HCT116 (cell line): ENCODE measurements around the gene KNDC1. TPM values are rescaled to one million over a fixed set of nuclear protein-coding genes. Genes with fewer than 3 reads are reported as not detected.

Experiments used
- ATAC-seq: fragments of 200-7000 bp; cut with Tn5 transposase; 2 replicates; pipeline ENCODE4 v1.9.1; 2020; ENCODE audit warnings: mild to moderate bottlenecking, moderate library complexity
- BruUV-seq: library from RNA; stranded (reverse); fragments of 400-500 nt; replicated peaks from 2 replicates; lab custom pipeline; 2021; lab: Mats Ljungman, UMichigan
- CTCF ChIA-PET: fragments of 300-600 bp; sonication (Branson Sonifier 250); formaldehyde crosslinking; loops from one replicate; lab custom pipeline; 2021; ENCODE audit warnings: antibody characterized with exemption; lab: Charles Lee
- POLR2A ChIA-PET: fragments of 300-600, 350-600 bp; sonication (Branson Sonifier 250); formaldehyde crosslinking; loops from one replicate; lab custom pipeline; 2021; ENCODE audit warnings: antibody characterized with exemption; lab: Charles Lee
- RAD21 ChIA-PET, 2 experiments: fragments of 300-600 bp; sonication (Branson Sonifier 250); formaldehyde crosslinking; loops; one replicate each; lab custom pipeline; 2023; ENCODE audit warnings: low total read pairs in 2 of 2; ENCODE audit not compliant: uncharacterized antibody in 2 of 2, unreplicated experiment in 2 of 2, low non-redundant PET in 1 of 2; lab: Charles Lee
- DNase-seq: peaks from one replicate; pipeline ENCODE4 v3.0.0-alpha.2; 2010; ENCODE audit warnings: low read depth, low spot score
- H2AFZ ChIP-seq: fragments of 200-600 bp; shearing (Covaris generic), sonication (generic); 2 replicates; pipeline ENCODE4 v1.6.1; 2017; ENCODE audit warnings: low read depth, mixed run types, mixed read lengths, antibody characterized with exemption, low read length; ENCODE audit not compliant: poor library complexity, severe bottlenecking
- H3K27ac ChIP-seq: 2 replicates; pipeline ENCODE4 v1.5.1; 2012; ENCODE audit warnings: low read depth, low read length
- H3K27me3 ChIP-seq: fragments of 200-600 bp; sonication (generic); 2 replicates; pipeline ENCODE4 v1.6.1; 2016; ENCODE audit warnings: mixed run types, low read length, mixed read lengths; ENCODE audit not compliant: insufficient read depth
- H3K36me3 ChIP-seq, 2 experiments: fragments of 200-500 bp in 1 of 2; fragments of 200-600 bp in 1 of 2; sonication (Bioruptor generic) in 1 of 2; sonication (generic) in 1 of 2; 2 replicates each; pipeline versions ENCODE4 v1.5.1 to v1.6.1; 2014 to 2016; ENCODE audit warnings: low read length in 2 of 2, inconsistent platforms in 1 of 2, mixed read lengths in 1 of 2, mixed run types in 1 of 2; ENCODE audit not compliant: insufficient read depth in 2 of 2, control insufficient read depth in 1 of 2
- H3K4me1 ChIP-seq, 2 experiments: fragments of 200-600 bp in 1 of 2; sonication (generic) in 1 of 2; 2 replicates each; pipeline versions ENCODE4 v1.5.1 to v1.6.1; 2012 to 2017; ENCODE audit warnings: low read length in 2 of 2, inconsistent platforms in 1 of 2, mild to moderate bottlenecking in 1 of 2, mixed read lengths in 1 of 2, mixed run types in 1 of 2, moderate library complexity in 1 of 2; ENCODE audit not compliant: insufficient read depth in 2 of 2, control insufficient read depth in 1 of 2
- H3K4me2 ChIP-seq: fragments of 200-600 bp; sonication (generic); 2 replicates; pipeline ENCODE4 v1.6.1; 2017; ENCODE audit warnings: mixed run types, low read length, mixed read lengths
- H3K4me3 ChIP-seq, 2 experiments: fragments of 200-600 bp in 1 of 2; sonication (generic) in 1 of 2; replicated peaks in 1 of 2; 2 replicates each; pipeline ENCODE4 v1.5.1; 2011 to 2016; ENCODE audit warnings: low read length in 2 of 2, control low read depth in 1 of 2, low read depth in 1 of 2, mild to moderate bottlenecking in 1 of 2, mixed read lengths in 1 of 2, mixed run types in 1 of 2
- H3K79me2 ChIP-seq: fragments of 200-600 bp; sonication (generic); 2 replicates; pipeline ENCODE4 v1.6.1; 2017; ENCODE audit warnings: mild to moderate bottlenecking, mixed run types, low read length, moderate library complexity, mixed read lengths; ENCODE audit not compliant: insufficient read depth
- H3K9ac ChIP-seq: fragments of 200-600 bp; sonication (generic); 2 replicates; pipeline ENCODE4 v1.6.1; 2016; ENCODE audit warnings: low read length, mixed read lengths
- H3K9me2 ChIP-seq: fragments of 200-600 bp; sonication (generic), shearing (Covaris generic); 2 replicates; pipeline ENCODE4 v1.6.1; 2017; ENCODE audit warnings: mixed run types, mild to moderate bottlenecking, moderate library complexity; ENCODE audit not compliant: insufficient read depth
- H3K9me3 ChIP-seq, 2 experiments: fragments of 200-500 bp in 1 of 2; fragments of 200-600 bp in 1 of 2; sonication (Bioruptor generic) in 1 of 2; sonication (generic) in 1 of 2; 2 replicates each; pipeline ENCODE4 v1.6.1; 2014 to 2017; ENCODE audit warnings: low read length in 2 of 2, mixed read lengths in 2 of 2, inconsistent platforms in 1 of 2, low read depth in 1 of 2, mild to moderate bottlenecking in 1 of 2, mixed run types in 1 of 2, moderate library complexity in 1 of 2; ENCODE audit not compliant: control insufficient read depth in 1 of 2, insufficient read depth in 1 of 2
- H4K20me1 ChIP-seq: fragments of 200-600 bp; sonication (generic), shearing (Covaris generic); 2 replicates; pipeline ENCODE4 v1.6.1; 2017; ENCODE audit warnings: mixed run types, mild to moderate bottlenecking, moderate library complexity; ENCODE audit not compliant: insufficient read depth
- CEBPB ChIP-seq: IDR thresholded peaks from 2 replicates; pipeline ENCODE4 v1.6.1; 2012; ENCODE audit warnings: low read depth
- EGR1 ChIP-seq: IDR thresholded peaks from 2 replicates; pipeline ENCODE4 v1.6.1; 2012; ENCODE audit warnings: low read depth
- ELF1 ChIP-seq: IDR thresholded peaks from 2 replicates; pipeline ENCODE4 v1.6.1; 2012; ENCODE audit warnings: low read depth, borderline replicate concordance
- EZH2phosphoT487 ChIP-seq: fragments of 200-600 bp; IDR thresholded peaks from 2 replicates; pipeline ENCODE4 v1.6.1; 2018; ENCODE audit warnings: antibody characterized with exemption, borderline replicate concordance
- FOSL1 ChIP-seq: IDR thresholded peaks from 2 replicates; pipeline ENCODE4 v1.6.1; 2012; ENCODE audit warnings: low read depth
- JUND ChIP-seq: IDR thresholded peaks from 2 replicates; pipeline ENCODE4 v1.6.1; 2012
- POLR2A ChIP-seq: IDR thresholded peaks from 2 replicates; pipeline ENCODE4 v1.7.0; 2011; ENCODE audit warnings: borderline replicate concordance; ENCODE audit not compliant: insufficient read depth, insufficient read length; ENCODE audit errors: extremely low read depth
- POLR2AphosphoS5 ChIP-seq: IDR thresholded peaks from 2 replicates; pipeline ENCODE4 v1.6.1; 2011; ENCODE audit warnings: mild to moderate bottlenecking, low read depth, low read length, moderate library complexity
- SIN3A ChIP-seq: IDR thresholded peaks from 2 replicates; pipeline ENCODE4 v1.6.1; 2012; ENCODE audit warnings: low read depth
- SP1 ChIP-seq: IDR thresholded peaks from 2 replicates; pipeline ENCODE4 v1.6.1; 2012; ENCODE audit warnings: low read depth
- SRF ChIP-seq: IDR thresholded peaks from 2 replicates; pipeline ENCODE4 v1.6.1; 2012; ENCODE audit warnings: low read depth
- TCF7L2 ChIP-seq: IDR thresholded peaks from 2 replicates; pipeline ENCODE4 v1.7.0; 2011; ENCODE audit warnings: borderline replicate concordance, inconsistent platforms; ENCODE audit not compliant: insufficient read depth, insufficient read length; ENCODE audit errors: extremely low read depth
- ZFX ChIP-seq: fragments of 450-650 bp; IDR thresholded peaks from 2 replicates; pipeline ENCODE4 v1.6.1; 2017
- ZNF274 ChIP-seq: fragments of 200-500 bp; sonication (Bioruptor generic); IDR thresholded peaks from 2 replicates; pipeline ENCODE4 v1.6.1; 2014; ENCODE audit warnings: mild to moderate bottlenecking, low read depth, low read length, inconsistent platforms
- intact Hi-C: fragments of 100-400 bp; cut with micrococcal nuclease; formaldehyde crosslinking; loops from 2 replicates; pipeline ENCODE4 v1.10.0; 2022
- total RNA-seq: library from RNA; stranded (reverse); gene quantifications from one replicate; pipeline ENCODE4 v1.2.1, GENCODE V29; 2021; ENCODE audit not compliant: unreplicated experiment
- TF ChIP-seq, protein P1 (sequence below): IDR thresholded peaks from 2 replicates; pipeline ENCODE4 v1.6.1; 2012; ENCODE audit warnings: low read depth

The KNDC1 gene
- total RNA-seq, 1 experiment from 2014 or later: 3.6 TPM

DNA sequence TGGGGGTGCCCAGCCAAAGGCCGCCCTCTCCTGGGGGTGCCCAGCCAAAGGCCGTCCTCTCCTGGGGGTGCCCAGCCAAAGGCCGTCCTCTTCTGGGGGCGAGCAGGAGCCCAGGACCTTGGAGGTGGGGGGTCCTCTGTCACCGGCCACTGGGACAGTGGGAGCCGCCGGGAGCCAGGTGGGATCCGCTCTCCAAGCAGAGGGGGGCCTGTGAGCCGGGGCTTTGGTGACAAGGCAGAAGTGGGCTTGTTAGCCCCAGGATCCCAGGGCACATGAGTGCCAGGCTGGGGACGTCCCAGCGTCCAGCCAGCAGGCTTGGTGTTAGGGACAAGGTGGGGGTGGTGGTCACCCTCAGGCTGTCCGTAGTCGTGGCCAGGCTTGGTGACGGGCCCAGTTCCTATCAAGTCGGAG is 40.6 kb downstream of the KNDC1 start:
- TF ChIP-seq ZNF274 (no peak), CEBPB (no peak), EGR1 (no peak), TCF7L2 (no peak), ELF1 (no peak), POLR2AphosphoS5 (no peak), SIN3A (no peak), JUND (no peak), FOSL1 (no peak), EZH2phosphoT487 (no peak), SP1 (no peak), POLR2A (no peak), SRF (no peak), ZFX (no peak)
- TF ChIP-seq, protein P1, sequence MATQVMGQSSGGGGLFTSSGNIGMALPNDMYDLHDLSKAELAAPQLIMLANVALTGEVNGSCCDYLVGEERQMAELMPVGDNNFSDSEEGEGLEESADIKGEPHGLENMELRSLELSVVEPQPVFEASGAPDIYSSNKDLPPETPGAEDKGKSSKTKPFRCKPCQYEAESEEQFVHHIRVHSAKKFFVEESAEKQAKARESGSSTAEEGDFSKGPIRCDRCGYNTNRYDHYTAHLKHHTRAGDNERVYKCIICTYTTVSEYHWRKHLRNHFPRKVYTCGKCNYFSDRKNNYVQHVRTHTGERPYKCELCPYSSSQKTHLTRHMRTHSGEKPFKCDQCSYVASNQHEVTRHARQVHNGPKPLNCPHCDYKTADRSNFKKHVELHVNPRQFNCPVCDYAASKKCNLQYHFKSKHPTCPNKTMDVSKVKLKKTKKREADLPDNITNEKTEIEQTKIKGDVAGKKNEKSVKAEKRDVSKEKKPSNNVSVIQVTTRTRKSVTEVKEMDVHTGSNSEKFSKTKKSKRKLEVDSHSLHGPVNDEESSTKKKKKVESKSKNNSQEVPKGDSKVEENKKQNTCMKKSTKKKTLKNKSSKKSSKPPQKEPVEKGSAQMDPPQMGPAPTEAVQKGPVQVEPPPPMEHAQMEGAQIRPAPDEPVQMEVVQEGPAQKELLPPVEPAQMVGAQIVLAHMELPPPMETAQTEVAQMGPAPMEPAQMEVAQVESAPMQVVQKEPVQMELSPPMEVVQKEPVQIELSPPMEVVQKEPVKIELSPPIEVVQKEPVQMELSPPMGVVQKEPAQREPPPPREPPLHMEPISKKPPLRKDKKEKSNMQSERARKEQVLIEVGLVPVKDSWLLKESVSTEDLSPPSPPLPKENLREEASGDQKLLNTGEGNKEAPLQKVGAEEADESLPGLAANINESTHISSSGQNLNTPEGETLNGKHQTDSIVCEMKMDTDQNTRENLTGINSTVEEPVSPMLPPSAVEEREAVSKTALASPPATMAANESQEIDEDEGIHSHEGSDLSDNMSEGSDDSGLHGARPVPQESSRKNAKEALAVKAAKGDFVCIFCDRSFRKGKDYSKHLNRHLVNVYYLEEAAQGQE: no peak
- TF ChIP-seq, all 23 proteins: peak for 0
- no TSS peak for BruUV-seq
- Histone ChIP-seq H3K27ac (no peak overlapping the region), H3K9ac (no peak overlapping the region), H2AFZ (no peak overlapping the region), H3K4me1 (no peaks in the 10 kb centered on the region), H4K20me1 (no peaks in the 10 kb centered on the region), H3K27me3 (no peaks in the 10 kb centered on the region), H3K9me2 (no peaks in the 10 kb centered on the region), H3K36me3 (no peaks in the 10 kb centered on the region), H3K79me2 (no peaks in the 10 kb centered on the region), H3K4me2 (no peak overlapping the region), H3K9me3 (no peaks in the 10 kb centered on the region), H3K4me3 (no peak overlapping the region)
- DNase-seq (no peak), ATAC-seq (no peak)
- intact Hi-C loops: no loop called here
- ChIA-PET POLR2A (no interaction called here), RAD21 (no interaction called here), CTCF (no interaction called here)
